ENCODE measurements around the gene TMEM81. TPM values are rescaled to one million over a fixed set of nuclear protein-coding genes. Genes with fewer than 3 reads are reported as not detected.

The TMEM81 gene
- total and polyA plus RNA-seq, 2 of the 8 experiments (the other 6 are each of a cell fraction or from before 2014, with no cell fraction given) = 2.1 to 5.9 TPM

DNA sequence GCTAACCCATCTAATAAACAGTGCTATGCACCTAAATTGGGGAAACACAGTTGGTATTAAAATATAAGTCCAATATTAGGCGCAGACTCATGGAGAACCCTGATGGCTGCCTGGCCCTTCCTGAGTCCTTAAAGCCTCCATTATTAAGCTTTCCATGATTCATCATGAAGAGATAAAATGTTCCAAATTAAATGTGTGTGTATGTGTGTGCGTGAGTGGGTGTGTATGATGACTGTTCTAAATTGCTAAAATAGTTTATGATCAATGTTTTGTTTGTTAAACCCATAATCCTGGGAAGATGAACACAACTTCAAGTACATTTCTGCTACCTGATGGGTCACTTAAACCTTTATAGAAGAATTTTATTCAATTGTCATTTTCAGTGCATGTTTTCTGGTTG is 43.8 kb upstream of the TMEM81 start:
- H4K8ac ChIP-seq (ENCODE audit: extremely low read depth, insufficient read depth, low read length) = no peak overlapping the region
- no peak overlapping the region for H2BK20ac ChIP-seq (ENCODE audit: low read length)
- H2BK120ac ChIP-seq (replicated peaks; ENCODE audit: low read depth, low read length) = no peak overlapping the region
- no peaks in the 10 kb centered on the region for H3K9me3 ChIP-seq (ENCODE audit: insufficient read depth in 2 of 2, low read depth in 1 of 2, low read length in 1 of 2)
- no peaks in the 10 kb centered on the region for H3K36me3 ChIP-seq (ENCODE audit: control insufficient read depth in 2 of 4, insufficient read depth in 4 of 4, low read length in 3 of 4)
- no peak overlapping the region for H2AFZ ChIP-seq (ENCODE audit: low read length)
- no peak overlapping the region for H3K14ac ChIP-seq (ENCODE audit: insufficient read length)
- H2BK15ac ChIP-seq (ENCODE audit: low read length) = no peak overlapping the region
- H3K4me3 ChIP-seq (ENCODE audit: extremely low read depth in 1 of 4, insufficient read depth in 2 of 4, low read depth in 3 of 4, low read length in 4 of 4) = no peak overlapping the region
- H3K27me3 ChIP-seq (replicated peaks in 1 of 4; ENCODE audit: control insufficient read depth in 3 of 4, extremely low read depth in 1 of 4, insufficient read depth in 3 of 4, low read length in 3 of 4) = peaks cover 0 to 2% (median 0%) of the 10 kb centered on the region in 4 experiments; a peak in 1 of 7 replicates
- H3K23ac ChIP-seq (ENCODE audit: insufficient read length) = no peak overlapping the region
- 96% methylated on average over 2 of the region's 2 CpGs; no CpG with 5 or more reads in 1 of the 2 experiments for WGBS, 2 experiments (ENCODE audit: extremely low coverage in 1 of 2, insufficient coverage in 1 of 2, insufficient read length in 1 of 2, insufficient replicate concordance in 2 of 2, low coverage in 1 of 2, low lambda C conversion rate in 2 of 2, missing lambda C conversion rate in 1 of 2)
- H2BK5ac ChIP-seq (ENCODE audit: low read depth, low read length) = no peak overlapping the region
- H2AK5ac ChIP-seq (ENCODE audit: low read depth, low read length) = no peak overlapping the region
- H4K5ac ChIP-seq (ENCODE audit: insufficient read length, low read depth, low read length) = no peak overlapping the region
- no peak overlapping the region for H4K91ac ChIP-seq (replicated peaks; ENCODE audit: insufficient read length, low read length)
- no peaks in the 10 kb centered on the region for H3K79me1 ChIP-seq (ENCODE audit: low read depth, low read length)
- H2BK12ac ChIP-seq (ENCODE audit: low read depth, low read length) = no peak overlapping the region
- H3K23me2 ChIP-seq (ENCODE audit: low read depth, low read length) = no peaks in the 10 kb centered on the region
- H3K4me2 ChIP-seq (ENCODE audit: insufficient read depth in 1 of 2, low read depth in 2 of 2, low read length in 2 of 2) = no peak overlapping the region
- peak overlapping the region; percentile 46 for H3K56ac ChIP-seq (replicated peaks; ENCODE audit: insufficient read length, low read depth, low read length)
- FAIRE-seq = no peak
- H3K9ac ChIP-seq (replicated peaks in 1 of 4; ENCODE audit: extremely low read depth in 1 of 4, low read depth in 3 of 4, low read length in 3 of 4) = no peak overlapping the region
- CTCF ChIA-PET (ENCODE audit: partially characterized antibody) = interaction anchor here (1.7 kb wide), 1 partner anchor 14 kb away, joined by 8 read pairs; no protein-coding TSS in a partner anchor
- no peak overlapping the region for H3K18ac ChIP-seq (ENCODE audit: extremely low read depth, low read length)
- POLR2A ChIA-PET (ENCODE audit: partially characterized antibody) = no interaction called here
- no peak for DNase-seq (ENCODE audit: low read depth in 1 of 2, low spot score in 2 of 2)
- no peak overlapping the region for H3K4ac ChIP-seq (replicated peaks; ENCODE audit: insufficient read length, low read depth, low read length)
- no peaks in the 10 kb centered on the region for H4K20me1 ChIP-seq (replicated peaks in 1 of 2; ENCODE audit: control insufficient read depth in 1 of 2, insufficient read depth in 2 of 2, low read length in 2 of 2)
- H3K4me1 ChIP-seq (replicated peaks in 1 of 4; ENCODE audit: control insufficient read depth in 3 of 4, insufficient read depth in 4 of 4, low read length in 3 of 4) = no peaks in the 10 kb centered on the region
- H3K79me2 ChIP-seq (ENCODE audit: control insufficient read depth in 1 of 2, insufficient read depth in 2 of 2, low read length in 2 of 2) = no peaks in the 10 kb centered on the region
- no peak overlapping the region for H3K27ac ChIP-seq (ENCODE audit: low read depth, low read length)
- no peak for TF ChIP-seq GTF2F1 (IDR thresholded peaks at IDR 0.05; ENCODE audit: borderline replicate concordance, low read depth, low read length)
